A549 (cell line): Measurements from ENCODE around the gene IGF2R. TPM values are rescaled to one million over a fixed set of nuclear protein-coding genes. Genes with fewer than 3 reads are reported as not detected.

Experiments used
- ATAC-seq, 2 experiments: fragments of 200-7000 bp in 1 of 2; fragments of >200 bp in 1 of 2; cut with Nextera tagmentation in 1 of 2; cut with Tn5 transposase in 1 of 2; 3 replicates each; pipeline versions ENCODE4 v1.8.0 to v1.9.1; 2018 to 2020; ENCODE audit warnings: mild to moderate bottlenecking in 1 of 2, moderate library complexity in 1 of 2
- CTCF ChIA-PET: fragments of 300-600 bp; sonication (Branson Sonifier 250); formaldehyde crosslinking; extraction: SDS; loops from one replicate; lab custom pipeline; 2021; ENCODE audit warnings: antibody characterized with exemption, inconsistent platforms; lab: Yijun Ruan, JAX
- POLR2A ChIA-PET: fragments of 350-600 bp; formaldehyde crosslinking; extraction: SDS; loops from one replicate; lab custom pipeline; 2021; ENCODE audit warnings: antibody characterized with exemption, inconsistent platforms; lab: Yijun Ruan, JAX
- DNase-seq, 2 experiments: peaks; one replicate each; pipeline versions ENCODE4 v3.0.0 to v3.0.0-alpha.2; 2011 to 2016; ENCODE audit warnings: low read depth in 1 of 2, low spot score in 1 of 2
- FAIRE-seq: peaks from 2 replicates; lab custom pipeline; 2011; peaks lifted over from hg19 to GRCh38; lab: Jason Lieb, UNC
- H3K27ac ChIP-seq, 2 experiments: fragments of >200 bp; sonication (Bioruptor Twin); formaldehyde crosslinking; 3 replicates each; pipeline ENCODE4 v1.5.1; 2016 to 2017
- H3K4me1 ChIP-seq: fragments of >200 bp; sonication (Bioruptor Twin); formaldehyde crosslinking; 3 replicates; pipeline ENCODE4 v1.6.1; 2016
- H3K4me2 ChIP-seq: fragments of >200 bp; sonication (Bioruptor Twin); formaldehyde crosslinking; 3 replicates; pipeline ENCODE4 v1.6.1; 2016
- H3K4me3 ChIP-seq: fragments of >200 bp; sonication (Bioruptor Twin); formaldehyde crosslinking; 3 replicates; pipeline ENCODE4 v1.5.1; 2016
- H3K9me3 ChIP-seq: fragments of >200 bp; sonication (Bioruptor Twin); formaldehyde crosslinking; 3 replicates; pipeline ENCODE4 v1.6.1; 2016
- CEBPB ChIP-seq, 2 experiments: fragments of >200 bp in 1 of 2; sonication (Bioruptor Twin) in 1 of 2; formaldehyde crosslinking in 1 of 2; IDR thresholded peaks; 2 replicates each; pipeline ENCODE4 v1.6.1; 2012 to 2016
- CHD2 ChIP-seq: fragments of 150-350 bp; IDR thresholded peaks from 2 replicates; pipeline ENCODE4 v1.6.1; 2014; ENCODE audit warnings: low read length; ENCODE audit not compliant: partially characterized antibody
- CHD4 ChIP-seq: fragments of 200-600 bp; sonication (generic); IDR thresholded peaks from 2 replicates; pipeline ENCODE4 v1.6.1; 2016; ENCODE audit warnings: antibody characterized with exemption, mild to moderate bottlenecking, borderline replicate concordance
- GATA3 ChIP-seq: IDR thresholded peaks from 2 replicates; pipeline ENCODE4 v1.6.1; 2012; ENCODE audit warnings: borderline replicate concordance
- HDAC2 ChIP-seq: fragments of 200-600 bp; sonication (generic); IDR thresholded peaks from 2 replicates; pipeline ENCODE4 v1.6.1; 2016
- HES2 ChIP-seq: fragments of >200 bp; sonication (Bioruptor Twin); formaldehyde crosslinking; IDR thresholded peaks from 2 replicates; pipeline ENCODE4 v1.6.1; 2016
- HOXA7 ChIP-seq: fragments of 250-450 bp; sonication (Bioruptor Pico); IDR thresholded peaks from 2 replicates; pipeline ENCODE4 v1.5.0; 2020; ENCODE audit warnings: mild to moderate bottlenecking, moderate library complexity
- MAX ChIP-seq: IDR thresholded peaks from 2 replicates; pipeline ENCODE4 v1.6.1; 2012
- NFE2L2 ChIP-seq: fragments of 150-350 bp; conservative IDR thresholded peaks from 2 replicates; pipeline ENCODE4 v1.6.1; 2014; ENCODE audit warnings: low read length
- PHF8 ChIP-seq: fragments of 200-600 bp; sonication (generic); IDR thresholded peaks from 2 replicates; pipeline ENCODE4 v1.6.1; 2016; ENCODE audit warnings: low read depth, mild to moderate bottlenecking, antibody characterized with exemption, moderate library complexity, borderline replicate concordance
- RAD21 ChIP-seq, 2 experiments: fragments of >200 bp in 1 of 2; sonication (Bioruptor Twin) in 1 of 2; formaldehyde crosslinking in 1 of 2; IDR thresholded peaks in 1 of 2; conservative IDR thresholded peaks in 1 of 2; 2 replicates in 1 of 2; 3 replicates in 1 of 2; pipeline ENCODE4 v1.6.1; 2012 to 2018; ENCODE audit warnings: inconsistent platforms in 1 of 2
- RFX5 ChIP-seq: fragments of 450-650 bp; IDR thresholded peaks from 2 replicates; pipeline ENCODE4 v1.7.1; 2014; ENCODE audit warnings: antibody characterized with exemption, mild to moderate bottlenecking, moderate library complexity
- RNF2 ChIP-seq: fragments of 200-600 bp; sonication (generic); IDR thresholded peaks from 2 replicates; pipeline ENCODE4 v1.6.1; 2016; ENCODE audit warnings: low read depth, mild to moderate bottlenecking, antibody characterized with exemption, moderate library complexity, borderline replicate concordance
- SMC3 ChIP-seq: fragments of >200 bp; sonication (Bioruptor Twin); formaldehyde crosslinking; IDR thresholded peaks from 3 replicates; pipeline ENCODE4 v1.6.1; 2018; ENCODE audit warnings: inconsistent platforms
- ZC3H11A ChIP-seq: fragments of 450-650 bp; IDR thresholded peaks from 2 replicates; pipeline ENCODE4 v1.6.1; 2014; ENCODE audit warnings: antibody characterized with exemption, mild to moderate bottlenecking
- WGBS: methylation state at CpG from one replicate; pipeline ENCODE4 v1.1.6; 2017; ENCODE audit errors: missing lambda C conversion rate; 5-methylcytosine and 5-hydroxymethylcytosine counted together
- polyA plus RNA-seq, 4 experiments: library from polyadenylated mRNA; depleted of rRNA in 3 of 4; stranded (reverse); fragments of >200 nt; fragmentation: RNase III in 1 of 4; extraction: RNeasy Plus Mini Kit Qiagen cat#74134 plus additional on column Dnase treatment in 1 of 4; gene quantifications; 2 replicates in 3 of 4; 3 replicates in 1 of 4; pipeline ENCODE4 v1.2.3, GENCODE V29; 2011 to 2017
- TF ChIP-seq, protein P1 (sequence below): fragments of >200 bp; sonication (Bioruptor Twin); formaldehyde crosslinking; IDR thresholded peaks from 3 replicates; pipeline ENCODE4 v1.5.1; 2016
- TF ChIP-seq, protein P2 (sequence below): fragments of 250-450 bp; sonication (Bioruptor Pico); IDR thresholded peaks from 2 replicates; pipeline ENCODE4 v1.5.0; 2020; ENCODE audit warnings: low read depth, mild to moderate bottlenecking, moderate library complexity

IGF2R gene
- polyA plus RNA-seq, 2 of the 4 experiments (the other 2 are of a cell fraction): 17.6 to 24.9 TPM

- TF ChIP-seq RAD21 (conservative IDR thresholded peaks at IDR 0.05 in 1 of 2, IDR thresholded peaks at IDR 0.05 in 1 of 2): peak; percentile 25 to 41; a peak in 2 of 5 replicates
- TF ChIP-seq, protein P1, sequence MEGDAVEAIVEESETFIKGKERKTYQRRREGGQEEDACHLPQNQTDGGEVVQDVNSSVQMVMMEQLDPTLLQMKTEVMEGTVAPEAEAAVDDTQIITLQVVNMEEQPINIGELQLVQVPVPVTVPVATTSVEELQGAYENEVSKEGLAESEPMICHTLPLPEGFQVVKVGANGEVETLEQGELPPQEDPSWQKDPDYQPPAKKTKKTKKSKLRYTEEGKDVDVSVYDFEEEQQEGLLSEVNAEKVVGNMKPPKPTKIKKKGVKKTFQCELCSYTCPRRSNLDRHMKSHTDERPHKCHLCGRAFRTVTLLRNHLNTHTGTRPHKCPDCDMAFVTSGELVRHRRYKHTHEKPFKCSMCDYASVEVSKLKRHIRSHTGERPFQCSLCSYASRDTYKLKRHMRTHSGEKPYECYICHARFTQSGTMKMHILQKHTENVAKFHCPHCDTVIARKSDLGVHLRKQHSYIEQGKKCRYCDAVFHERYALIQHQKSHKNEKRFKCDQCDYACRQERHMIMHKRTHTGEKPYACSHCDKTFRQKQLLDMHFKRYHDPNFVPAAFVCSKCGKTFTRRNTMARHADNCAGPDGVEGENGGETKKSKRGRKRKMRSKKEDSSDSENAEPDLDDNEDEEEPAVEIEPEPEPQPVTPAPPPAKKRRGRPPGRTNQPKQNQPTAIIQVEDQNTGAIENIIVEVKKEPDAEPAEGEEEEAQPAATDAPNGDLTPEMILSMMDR: peak; percentile 15; the same call in 1 of the 3 replicates
- TF ChIP-seq SMC3: peak; percentile 23; the same call in 1 of the 3 replicates
- TF ChIP-seq RFX5: no peak
- H3K27ac ChIP-seq: no peak overlapping the region
- H3K9me3 ChIP-seq: no peaks in the 10 kb centered on the region
- H3K4me2 ChIP-seq: no peak overlapping the region
- no peak overlapping the region for H3K4me3 ChIP-seq
- CTCF ChIA-PET: interaction anchor here (1.2 to 2.5 kb wide), 3 partner anchors 16 to 462 kb away, joined by 6 to 15 read pairs (median 12); no protein-coding TSS in a partner anchor
- DNase-seq (peak in 1 of 2 experiments; percentile 27), ATAC-seq (peak; percentile 76 to 89; a peak in 5 of 6 replicates), FAIRE-seq (no peak)
- WGBS: 84% methylated on average over 5 of the region's 11 CpGs
- H3K4me1 ChIP-seq: no peaks in the 10 kb centered on the region
- POLR2A ChIA-PET: no interaction called here
These were observed 103.2 kb downstream of the IGF2R start for GRCh38 chr6:160071805-160072690.

DNA sequence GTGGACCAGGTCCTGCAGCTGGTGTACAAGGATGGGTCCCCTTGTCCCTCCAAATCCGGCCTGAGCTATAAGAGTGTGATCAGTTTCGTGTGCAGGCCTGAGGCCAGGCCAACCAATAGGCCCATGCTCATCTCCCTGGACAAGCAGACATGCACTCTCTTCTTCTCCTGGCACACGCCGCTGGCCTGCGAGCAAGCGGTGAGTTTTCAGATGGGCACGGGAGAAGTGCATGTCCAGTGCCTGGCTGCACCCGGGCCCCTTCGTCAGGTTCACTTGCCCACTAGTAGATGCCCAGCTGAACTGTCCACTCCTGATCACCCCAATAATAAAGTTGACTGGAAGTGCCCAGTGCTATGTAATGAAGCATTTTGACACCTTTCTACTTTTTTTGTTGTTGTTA lies 104.4 kb downstream of the IGF2R start:
- ChIA-PET CTCF (interaction anchor here (1.6 to 2.5 kb wide), 2 partner anchors 11 to 460 kb away, joined by 4 to 15 read pairs; no protein-coding TSS in a partner anchor), POLR2A (no interaction called here)
- FAIRE-seq: no peak
- no peak for TF ChIP-seq ZC3H11A
- no peak for TF ChIP-seq CHD2
- H3K9me3 ChIP-seq: no peaks in the 10 kb centered on the region
- H3K4me1 ChIP-seq: no peaks in the 10 kb centered on the region
- no peak overlapping the region for H3K27ac ChIP-seq
- no peak for DNase-seq
- no peak overlapping the region for H3K4me2 ChIP-seq
- WGBS: 93% methylated on average over 9 of the region's 9 CpGs
- H3K4me3 ChIP-seq: no peak overlapping the region
- no peak for ATAC-seq

DNA sequence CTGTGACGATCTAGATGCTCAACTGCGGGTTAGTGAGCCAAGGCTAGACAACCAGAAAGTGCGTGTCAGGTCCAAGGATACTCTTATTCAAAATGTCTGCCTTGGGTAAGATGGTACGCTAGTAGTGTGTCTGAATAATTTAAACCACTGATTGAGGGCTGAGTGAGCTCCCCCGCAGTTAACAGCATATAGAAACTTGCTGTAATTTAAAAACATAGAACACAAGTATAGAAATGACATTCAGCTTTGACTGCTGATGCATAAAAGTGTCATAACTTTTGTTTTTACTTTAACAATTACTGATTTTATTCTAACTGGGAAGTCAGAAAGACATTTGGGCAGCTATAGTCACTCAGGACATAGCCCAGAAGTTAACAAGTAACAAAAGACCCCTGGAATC lies 107.1 kb downstream of the IGF2R start:
- ChIA-PET CTCF (no interaction called here), POLR2A (no interaction called here)
- H3K4me1 ChIP-seq: no peaks in the 10 kb centered on the region
- no peak overlapping the region for H3K4me2 ChIP-seq
- no peak for FAIRE-seq
- H3K4me3 ChIP-seq: no peak overlapping the region
- H3K27ac ChIP-seq: no peak overlapping the region
- DNase-seq: no peak
- 96% methylated on average over 5 of the region's 5 CpGs for WGBS
- H3K9me3 ChIP-seq: no peaks in the 10 kb centered on the region
- TF ChIP-seq RFX5: no peak
- TF ChIP-seq CEBPB (IDR thresholded peaks at IDR 0.05): no peak
- ATAC-seq: no peak

- ChIA-PET POLR2A (no interaction called here), CTCF (interaction anchor here (1.1 to 1.8 kb wide), 3 partner anchors 11 to 442 kb away, joined by 3 to 7 read pairs (median 5); no protein-coding TSS in a partner anchor)
- FAIRE-seq (no peak), ATAC-seq (no peak), DNase-seq (no peak)
- no peaks in the 10 kb centered on the region for H3K4me1 ChIP-seq
- no peak overlapping the region for H3K4me3 ChIP-seq
- TF ChIP-seq HOXA7 (no peak), MAX (no peak), GATA3 (no peak), SMC3 (no peak), CHD4 (no peak), PHF8 (no peak), HDAC2 (no peak), RNF2 (no peak), NFE2L2 (no peak), HES2 (no peak)
- TF ChIP-seq, protein P2, sequence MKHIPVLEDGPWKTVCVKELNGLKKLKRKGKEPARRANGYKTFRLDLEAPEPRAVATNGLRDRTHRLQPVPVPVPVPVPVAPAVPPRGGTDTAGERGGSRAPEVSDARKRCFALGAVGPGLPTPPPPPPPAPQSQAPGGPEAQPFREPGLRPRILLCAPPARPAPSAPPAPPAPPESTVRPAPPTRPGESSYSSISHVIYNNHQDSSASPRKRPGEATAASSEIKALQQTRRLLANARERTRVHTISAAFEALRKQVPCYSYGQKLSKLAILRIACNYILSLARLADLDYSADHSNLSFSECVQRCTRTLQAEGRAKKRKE (CRISPR knock-in tag): no peak
- H3K4me2 ChIP-seq: no peak overlapping the region
- no peak overlapping the region for H3K27ac ChIP-seq
- no peaks in the 10 kb centered on the region for H3K9me3 ChIP-seq
- 78% methylated on average over 5 of the region's 5 CpGs for WGBS
These were observed 108.1 kb downstream of the IGF2R start for GRCh38 chr6:160077024-160077423.
